ENCODE measurements around the gene TSPAN9. TPM values are rescaled to one million over a fixed set of nuclear protein-coding genes. Genes with fewer than 3 reads are reported as not detected.

Gene TSPAN9
- total RNA-seq, 2 donors from 2014 or later, result 39.5 to 50.2 TPM

DNA sequence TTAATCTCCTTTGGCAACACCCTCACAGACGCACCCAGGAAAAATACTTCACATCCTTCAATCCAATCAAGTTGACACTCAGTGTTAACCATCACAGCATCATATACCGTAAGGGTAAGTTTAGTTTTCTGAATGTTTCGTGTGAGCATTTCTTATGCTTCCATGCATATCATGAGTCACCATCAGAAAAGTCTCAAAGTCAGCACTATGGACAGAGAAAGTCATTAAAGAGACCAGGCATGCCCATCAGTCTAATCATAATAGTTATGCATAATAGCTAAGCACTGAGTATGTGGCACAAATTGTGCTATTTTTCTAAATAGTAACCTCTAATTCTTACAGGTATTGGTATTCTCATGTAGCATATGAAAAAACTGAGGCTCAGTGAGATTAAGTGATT, 255.0 kb downstream of the TSPAN9 start:
- no peaks in the 10 kb centered on the region for H3K36me3 ChIP-seq
- H3K27me3 ChIP-seq (replicated peaks; ENCODE audit: insufficient read depth), result no peaks in the 10 kb centered on the region
- DNase-seq (ENCODE audit: low spot score), result no peak
- no peaks in the 10 kb centered on the region for H3K4me1 ChIP-seq (ENCODE audit: control insufficient read depth in 1 of 2, low read depth in 2 of 2)
- H3K27ac ChIP-seq, result no peak overlapping the region
- H3K9me3 ChIP-seq, result no peaks in the 10 kb centered on the region
- ATAC-seq (ENCODE audit: insufficient number of reproducible peaks, low FRiP score, low read depth), result no peak
- TF ChIP-seq CTCF (IDR thresholded peaks at IDR 0.05), result no peak
- H3K4me3 ChIP-seq, result no peak overlapping the region

- Histone ChIP-seq H3K4me1 (ENCODE audit: control insufficient read depth in 1 of 2, low read depth in 2 of 2) (no peaks in the 10 kb centered on the region), H3K36me3 (no peaks in the 10 kb centered on the region), H3K9me3 (no peaks in the 10 kb centered on the region), H3K4me3 (no peak overlapping the region), H3K27ac (no peak overlapping the region), H3K27me3 (replicated peaks; ENCODE audit: insufficient read depth) (no peaks in the 10 kb centered on the region)
- no peak for ATAC-seq (ENCODE audit: insufficient number of reproducible peaks, low FRiP score, low read depth)
- TF ChIP-seq CTCF (IDR thresholded peaks at IDR 0.05), result no peak
- DNase-seq (ENCODE audit: low spot score), result no peak
These were observed 256.4 kb downstream of the TSPAN9 start for GRCh38 chr12:3333583-3333982.

DNA sequence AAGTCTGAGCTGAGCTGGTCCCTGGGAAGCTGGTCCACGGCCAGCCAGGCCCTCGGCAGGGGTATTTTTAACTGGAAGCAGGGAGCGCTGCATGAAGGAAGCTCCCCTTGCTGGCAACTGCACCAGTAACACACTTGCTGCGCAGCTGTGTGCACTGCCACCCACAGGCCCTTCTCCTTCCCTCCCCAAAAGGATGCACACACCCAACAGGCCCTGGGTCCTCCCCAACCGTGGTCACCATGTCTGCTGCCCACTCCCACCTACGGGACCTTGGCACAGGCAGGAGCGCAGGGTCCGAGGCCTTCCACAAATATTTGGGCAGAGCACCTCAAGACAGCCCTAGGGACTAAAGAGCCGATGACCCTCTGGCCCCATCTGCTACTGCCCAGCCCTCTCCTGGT, 256.8 kb downstream of the TSPAN9 start:
- no peak overlapping the region for H3K4me3 ChIP-seq
- DNase-seq (ENCODE audit: low spot score) (no peak), ATAC-seq (ENCODE audit: insufficient number of reproducible peaks, low FRiP score, low read depth) (no peak)
- no peak for TF ChIP-seq CTCF (IDR thresholded peaks at IDR 0.05)
- no peaks in the 10 kb centered on the region for H3K36me3 ChIP-seq
- H3K4me1 ChIP-seq (ENCODE audit: control insufficient read depth in 1 of 2, low read depth in 2 of 2), result no peaks in the 10 kb centered on the region
- H3K27ac ChIP-seq, result no peak overlapping the region
- no peaks in the 10 kb centered on the region for H3K9me3 ChIP-seq
- H3K27me3 ChIP-seq (replicated peaks; ENCODE audit: insufficient read depth), result no peaks in the 10 kb centered on the region

- ATAC-seq (ENCODE audit: insufficient number of reproducible peaks, low FRiP score, low read depth) (no peak), DNase-seq (ENCODE audit: low spot score) (no peak)
- Histone ChIP-seq H3K27ac (no peak overlapping the region), H3K4me3 (no peak overlapping the region), H3K27me3 (replicated peaks; ENCODE audit: insufficient read depth) (no peaks in the 10 kb centered on the region), H3K36me3 (no peaks in the 10 kb centered on the region), H3K9me3 (no peaks in the 10 kb centered on the region), H3K4me1 (ENCODE audit: control insufficient read depth in 1 of 2, low read depth in 2 of 2) (no peaks in the 10 kb centered on the region)
- no peak for TF ChIP-seq CTCF (IDR thresholded peaks at IDR 0.05)
These were observed 257.9 kb downstream of the TSPAN9 start for GRCh38 chr12:3335078-3335487.

Other genes starting within 250 kb of the TSPAN9 start
- gene NRIP2, start 242.3 kb upstream of the TSPAN9 start, total RNA-seq, result 1 to 10 TPM; 4.9 to 8.1 TPM
- not detected for gene TEX52, start 220.3 kb upstream of the TSPAN9 start, total RNA-seq
- 1 to 10 TPM in 1 of 2 donors, not detected in 1; 2.2 TPM for gene FOXM1, start 200.2 kb upstream of the TSPAN9 start, total RNA-seq
- 10 to 100 TPM in 1 of 2 donors, 1 to 10 TPM in 1; 9.6 to 10.8 TPM for gene RHNO1, start 200.2 kb upstream of the TSPAN9 start, total RNA-seq
- 10 to 100 TPM; 28.4 to 30.8 TPM for gene TULP3, start 186.5 kb upstream of the TSPAN9 start, total RNA-seq
- gene TEAD4, start 118.0 kb upstream of the TSPAN9 start, total RNA-seq, result 10 to 100 TPM; 42.5 to 62.6 TPM

All from thoracic aorta (tissue), 2 donors.